COR-L47 (cell line): Measurements from ENCODE around the gene DCAF8.
A peak's percentile ranks its signal among the peaks of the same experiment; 100 is the strongest.

Source experiments
- DNase-seq: peaks from one replicate; lab custom pipeline; 2025; lab: John Stamatoyannopoulos, UW

DCAF8 gene

GRCh38 chr1:160169553-160170399 lies 92.6 kb downstream of the DCAF8 start:
- peak; percentile 84 for DNase-seq

- DNase-seq, result no peak
Measured at GRCh38 chr1:160168609-160169369, 93.6 kb downstream of the DCAF8 start.

GRCh38 chr1:160168016-160168415 lies 94.3 kb downstream of the DCAF8 start:
- DNase-seq, result peak; percentile 34

DNA sequence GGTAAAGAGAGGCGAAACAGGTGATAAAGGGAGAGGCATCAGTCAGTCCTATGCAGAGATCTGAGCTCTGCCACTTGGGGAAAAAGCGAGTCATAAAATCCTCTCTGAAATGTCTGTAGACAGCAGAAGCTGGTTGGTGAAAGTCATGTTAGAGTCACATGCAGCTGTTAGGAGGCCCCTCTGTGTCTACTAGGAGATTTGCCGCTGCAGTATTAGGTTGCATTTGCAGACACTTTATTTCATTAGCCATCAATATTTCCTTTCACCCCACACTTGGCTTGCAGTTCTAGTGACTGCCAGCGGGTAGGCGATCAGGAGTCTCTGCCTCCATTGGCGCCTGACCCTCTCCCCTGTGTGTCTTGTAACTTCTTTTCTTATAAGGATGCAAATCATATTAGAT lies 94.8 kb downstream of the DCAF8 start:
- DNase-seq, result no peak

- DNase-seq, result no peak
Measured at GRCh38 chr1:160167056-160167455, 95.3 kb downstream of the DCAF8 start.

DNA sequence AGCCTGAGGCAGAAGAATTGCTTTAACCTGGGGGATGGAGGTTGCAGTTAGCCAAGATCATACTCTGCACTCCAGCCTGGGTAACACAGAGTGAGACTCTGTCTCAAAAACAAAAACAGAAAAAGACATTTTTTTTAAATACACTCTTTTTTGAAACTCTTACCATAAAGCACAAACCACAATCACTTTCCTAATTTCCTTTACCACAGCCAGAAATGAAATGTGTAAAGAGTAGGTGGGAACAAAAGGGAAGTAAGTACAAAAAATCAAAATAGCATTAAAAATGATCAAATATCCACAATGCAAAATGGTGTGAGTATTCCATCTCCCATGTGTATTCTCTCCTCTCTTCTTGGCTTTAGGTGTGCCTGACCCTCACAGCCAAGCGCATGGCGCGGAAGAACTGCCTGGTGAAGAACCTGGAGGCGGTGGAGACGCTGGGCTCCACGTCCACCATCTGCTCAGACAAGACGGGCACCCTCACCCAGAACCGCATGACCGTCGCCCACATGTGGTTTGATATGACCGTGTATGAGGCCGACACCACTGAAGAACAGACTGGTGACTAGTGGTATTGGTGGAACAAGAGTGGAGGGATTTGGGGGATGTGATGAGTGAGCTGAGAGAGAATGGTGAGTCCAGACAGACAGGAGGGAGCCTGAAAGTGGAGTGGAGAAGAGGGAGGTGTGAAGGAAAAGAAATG lies 96.0 kb downstream of the DCAF8 start:
- DNase-seq, result no peak
